HEK293 (cell line): ENCODE results near the gene TDRD9.

ENCODE experiments used
- BCL11A ChIP-seq: fragments of 450-650 bp; formaldehyde crosslinking; IDR thresholded peaks from 2 replicates; pipeline ENCODE4 v1.5.1; 2016; ENCODE audit warnings: low read depth, missing biosample characterization, missing genetic modification characterization
- CTCF ChIP-seq: fragments of 450-650 bp; formaldehyde crosslinking; IDR thresholded peaks from 2 replicates; pipeline ENCODE4 v1.5.1; 2016; ENCODE audit warnings: missing biosample characterization, missing genetic modification characterization
- OSR2 ChIP-seq: fragments of 450-650 bp; formaldehyde crosslinking; IDR thresholded peaks from 2 replicates; pipeline ENCODE4 v1.5.1; 2016; ENCODE audit warnings: missing biosample characterization, missing genetic modification characterization
- PATZ1 ChIP-seq: fragments of 450-650 bp; formaldehyde crosslinking; IDR thresholded peaks from 2 replicates; pipeline ENCODE4 v1.5.1; 2016; ENCODE audit warnings: missing biosample characterization, missing genetic modification characterization
- REST ChIP-seq: fragments of 450-650 bp; formaldehyde crosslinking; IDR thresholded peaks from 2 replicates; pipeline ENCODE4 v1.5.1; 2016; ENCODE audit warnings: missing biosample characterization, missing genetic modification characterization
- SCRT1 ChIP-seq: fragments of 450-650 bp; formaldehyde crosslinking; IDR thresholded peaks from 2 replicates; pipeline ENCODE4 v1.5.1; 2016; ENCODE audit warnings: missing biosample characterization, missing genetic modification characterization, borderline replicate concordance
- TCF7L2 ChIP-seq: IDR thresholded peaks from 2 replicates; pipeline ENCODE4 v1.6.1; 2011; ENCODE audit warnings: low read depth, mild to moderate bottlenecking, inconsistent platforms, low read length, moderate library complexity, borderline replicate concordance
- YY1 ChIP-seq: fragments of 450-650 bp; formaldehyde crosslinking; IDR thresholded peaks from 2 replicates; pipeline ENCODE4 v1.5.1; 2018; ENCODE audit warnings: missing biosample characterization, missing genetic modification characterization
- ZBTB17 ChIP-seq: fragments of 450-650 bp; formaldehyde crosslinking; IDR thresholded peaks from 2 replicates; pipeline ENCODE4 v1.5.1; 2016; ENCODE audit warnings: missing biosample characterization, missing genetic modification characterization
- ZBTB8A ChIP-seq: fragments of 450-650 bp; formaldehyde crosslinking; IDR thresholded peaks from 2 replicates; pipeline ENCODE4 v1.5.1; 2016; ENCODE audit warnings: missing biosample characterization, missing genetic modification characterization
- ZIC2 ChIP-seq: fragments of 450-650 bp; formaldehyde crosslinking; IDR thresholded peaks from 2 replicates; pipeline ENCODE4 v1.5.1; 2016; ENCODE audit warnings: missing biosample characterization, missing genetic modification characterization
- ZNF266 ChIP-seq: fragments of 450-650 bp; formaldehyde crosslinking; IDR thresholded peaks from 2 replicates; pipeline ENCODE4 v1.5.1; 2016; ENCODE audit warnings: missing biosample characterization, missing genetic modification characterization, low read depth

GRCh38 chr14:103905842-103906456 is 22.3 kb upstream of the TDRD9 start:
- TF ChIP-seq CTCF = no peak
- TF ChIP-seq SCRT1 (tag by site-specific recombination) = no peak
- no peak for TF ChIP-seq ZBTB17 (tag by site-specific recombination)
- TF ChIP-seq YY1 (tag by site-specific recombination) = no peak
- no peak for TF ChIP-seq ZIC2 (tag by site-specific recombination)
- TF ChIP-seq PATZ1 (tag by site-specific recombination) = no peak
- TF ChIP-seq ZNF266 = no peak
- no peak for TF ChIP-seq REST (tag by site-specific recombination)
- TF ChIP-seq TCF7L2 = no peak
- TF ChIP-seq BCL11A (tag by site-specific recombination) = no peak
- TF ChIP-seq OSR2 (tag by site-specific recombination) = no peak
- TF ChIP-seq ZBTB8A (tag by site-specific recombination) = no peak
